DMS53 treated with DMSO at 0.1 percent for 48 hours (cell line): Measurements from ENCODE around the gene PRSS56.

Experiments used
- DNase-seq: peaks from one replicate; lab custom pipeline; 2025; ENCODE audit not compliant: unreplicated experiment; lab: John Stamatoyannopoulos, UW

The PRSS56 gene

GRCh38 chr2:232519581-232520438 is at the start of gene PRSS56:
Gene PRSS56 (plus strand): TSS chr2:232520388. CDS start chr2:232520599, 211 bp downstream.
- DNase-seq = no peak

GRCh38 chr2:232473467-232473890 is 46.7 kb upstream of the PRSS56 start:
- DNase-seq = no peak

- DNase-seq = no peak
Measured at GRCh38 chr2:232476045-232476444, 44.1 kb upstream of the PRSS56 start.

- DNase-seq = no peak
Measured at GRCh38 chr2:232476791-232477190, 43.4 kb upstream of the PRSS56 start.

GRCh38 chr2:232477751-232478510 is 42.3 kb upstream of the PRSS56 start:
- DNase-seq = no peak

- no peak for DNase-seq
Measured at GRCh38 chr2:232478571-232479340, 41.4 kb upstream of the PRSS56 start.

GRCh38 chr2:232479341-232480200 is 40.6 kb upstream of the PRSS56 start:
- no peak for DNase-seq

GRCh38 chr2:232480201-232481190 is 39.7 kb upstream of the PRSS56 start:
- no peak for DNase-seq

- no peak for DNase-seq
Measured at GRCh38 chr2:232481322-232482140, 38.7 kb upstream of the PRSS56 start.

- DNase-seq = no peak
Measured at GRCh38 chr2:232482301-232483238, 37.6 kb upstream of the PRSS56 start.

GRCh38 chr2:232483311-232483922 is 36.8 kb upstream of the PRSS56 start:
- no peak for DNase-seq

- no peak for DNase-seq
Measured at GRCh38 chr2:232483923-232484627, 36.1 kb upstream of the PRSS56 start.

GRCh38 chr2:232484628-232485347 is 35.4 kb upstream of the PRSS56 start:
- no peak for DNase-seq

- no peak for DNase-seq
Measured at GRCh38 chr2:232485348-232485756, 34.8 kb upstream of the PRSS56 start.

- no peak for DNase-seq
Measured at GRCh38 chr2:232485757-232486557, 34.2 kb upstream of the PRSS56 start.
